Prostate gland (tissue), 2 donors: ENCODE results near the gene XCR1.

Experiments used
- CTCF ChIP-seq, 4 experiments: fragments of 200-600 bp in 2 of 4; fragments of 450-650 bp in 2 of 4; sonication (generic) in 2 of 4; IDR thresholded peaks; 1 replicate in 3 of 4; 2 replicates in 1 of 4; pipeline ENCODE4 v1.5.1; 2016 to 2019; ENCODE audit warnings: antibody characterized with exemption in 4 of 4, mild to moderate bottlenecking in 2 of 4, moderate library complexity in 2 of 4
- POLR2A ChIP-seq: fragments of 450-650 bp; IDR thresholded peaks from one replicate; pipeline ENCODE4 v1.6.1; 2016; ENCODE audit warnings: antibody characterized with exemption, mild to moderate bottlenecking
- POLR2AphosphoS5 ChIP-seq: sonication (generic); formaldehyde crosslinking; IDR thresholded peaks from one replicate; pipeline ENCODE4 v1.6.1; 2017; ENCODE audit warnings: antibody characterized with exemption

DNA sequence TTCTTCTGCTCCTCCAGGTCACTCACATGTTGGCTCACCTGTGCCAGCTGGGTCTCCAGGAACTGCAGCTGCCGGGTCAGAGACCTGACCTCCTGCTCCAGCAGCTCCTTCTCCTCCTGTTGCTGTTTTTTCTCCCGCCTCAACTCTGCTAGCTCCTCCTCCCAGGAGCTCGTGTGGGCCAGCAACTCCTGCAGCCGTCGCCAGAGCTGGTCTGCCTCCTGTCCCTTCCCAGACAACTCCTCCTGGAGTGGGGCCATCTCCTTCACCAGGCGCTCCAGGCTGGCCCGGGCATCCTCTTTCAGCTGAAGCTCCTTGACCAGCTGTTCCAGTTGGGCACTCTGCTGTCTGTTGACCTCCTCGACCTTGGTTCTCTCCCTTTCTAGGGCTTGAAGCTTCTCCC is 59.6 kb downstream of the XCR1 start:
- TF ChIP-seq CTCF (IDR thresholded peaks at IDR 0.05), result no peak
- TF ChIP-seq POLR2A, result no peak
- TF ChIP-seq POLR2AphosphoS5, result no peak
